GM12878 (cell line): Measurements from ENCODE around the gene ACTR2. TPM values are rescaled to one million over a fixed set of nuclear protein-coding genes. Genes with fewer than 3 reads are reported as not detected.

Experiments used
- ATAC-seq: fragments of 200-7000 bp; cut with Tn5 transposase; 3 replicates; pipeline ENCODE4 v1.9.1; 2020; ENCODE audit warnings: mild to moderate bottlenecking, moderate library complexity
- BruUV-seq: library from RNA; stranded (reverse); fragments of 400-500 nt; replicated peaks from 2 replicates; lab custom pipeline; 2021; lab: Mats Ljungman, UMichigan
- CTCF ChIA-PET: fragments of 300-600 bp; sonication (Branson Sonifier 250); formaldehyde crosslinking; extraction: SDS; loops from one replicate; lab custom pipeline; 2021; ENCODE audit warnings: inconsistent platforms; lab: Yijun Ruan, JAX
- POLR2A ChIA-PET: fragments of 350-600 bp; formaldehyde crosslinking; extraction: SDS; loops from one replicate; lab custom pipeline; 2021; ENCODE audit warnings: inconsistent platforms; lab: Charles Lee
- RAD21 ChIA-PET: fragments of 300-600 bp; sonication (Branson Sonifier 250); formaldehyde crosslinking; loops from one replicate; lab custom pipeline; 2023; ENCODE audit warnings: antibody characterized with exemption; ENCODE audit not compliant: unreplicated experiment; lab: Charles Lee
- SMC1A ChIA-PET: fragments of 300-600 bp; sonication (Branson Sonifier 250); formaldehyde crosslinking; loops from one replicate; lab custom pipeline; 2023; ENCODE audit not compliant: unreplicated experiment, uncharacterized antibody; lab: Charles Lee
- DNase-seq: peaks from one replicate; pipeline ENCODE4 v3.0.0-alpha.2; 2011; ENCODE audit warnings: low read depth, low spot score
- FAIRE-seq: peaks from 3 replicates; lab custom pipeline; 2011; peaks lifted over from hg19 to GRCh38; lab: Jason Lieb, UNC
- H2AFZ ChIP-seq: 2 replicates; pipeline ENCODE4 v1.6.0; 2011; ENCODE audit warnings: low read depth, low read length, control low read depth; ENCODE audit not compliant: control insufficient read depth
- H3K27ac ChIP-seq: 2 replicates; pipeline ENCODE4 v1.5.1; 2011; ENCODE audit warnings: control low read depth; ENCODE audit not compliant: control insufficient read depth, insufficient read depth
- H3K27me3 ChIP-seq, 2 experiments: replicated peaks in 1 of 2; 2 replicates each; pipeline versions ENCODE4 v1.6.0 to v1.6.1; 2011; ENCODE audit warnings: low read length in 1 of 2; ENCODE audit not compliant: control insufficient read depth in 2 of 2, insufficient read depth in 2 of 2
- H3K36me3 ChIP-seq, 2 experiments: 2 replicates each; pipeline ENCODE4 v1.5.1; 2011; ENCODE audit warnings: low read length in 1 of 2; ENCODE audit not compliant: control insufficient read depth in 2 of 2, insufficient read depth in 2 of 2
- H3K4me1 ChIP-seq: 2 replicates; pipeline ENCODE4 v1.6.1; 2011; ENCODE audit warnings: mild to moderate bottlenecking, low read length, moderate library complexity, mixed read lengths; ENCODE audit not compliant: control insufficient read depth, insufficient read depth
- H3K4me2 ChIP-seq: 2 replicates; pipeline ENCODE4 v1.6.0; 2011; ENCODE audit warnings: control low read depth; ENCODE audit not compliant: control insufficient read depth, insufficient read depth
- H3K4me3 ChIP-seq: fragments of 200-600 bp; sonication (generic); 2 replicates; pipeline ENCODE4 v1.5.1; 2016
- H3K79me2 ChIP-seq: 2 replicates; pipeline ENCODE4 v1.6.0; 2011; ENCODE audit warnings: low read length; ENCODE audit not compliant: control insufficient read depth, insufficient read depth
- H3K9ac ChIP-seq: 2 replicates; pipeline ENCODE4 v1.8.0; 2011; ENCODE audit warnings: low read length, control low read depth, mixed read lengths; ENCODE audit not compliant: control insufficient read depth, insufficient read depth
- H3K9me3 ChIP-seq: replicated peaks from 3 replicates; pipeline ENCODE4 v1.5.1; 2011; ENCODE audit warnings: mild to moderate bottlenecking, low read length; ENCODE audit not compliant: control insufficient read depth, insufficient read depth
- H4K20me1 ChIP-seq: 2 replicates; pipeline ENCODE4 v1.6.0; 2011; ENCODE audit not compliant: control insufficient read depth, insufficient read depth
- BCL3 ChIP-seq: IDR thresholded peaks from 2 replicates; pipeline ENCODE4 v1.6.1; 2011; ENCODE audit warnings: borderline replicate concordance, low read depth, mild to moderate bottlenecking, moderate library complexity, low read length; ENCODE audit not compliant: insufficient read depth, poor library complexity, severe bottlenecking
- BHLHE40 ChIP-seq, 2 experiments: fragments of 450-650 bp in 1 of 2; IDR thresholded peaks; 2 replicates each; pipeline ENCODE4 v1.6.1; 2011 to 2017; ENCODE audit warnings: low read depth in 2 of 2, borderline replicate concordance in 1 of 2, improper control_type of control experiment in 1 of 2, low read length in 1 of 2, mild to moderate bottlenecking in 1 of 2
- CBFB ChIP-seq: IDR thresholded peaks from 2 replicates; pipeline ENCODE4 v1.6.1; 2016; ENCODE audit warnings: antibody characterized with exemption, low read depth
- CBX3 ChIP-seq: fragments of 200-600 bp; sonication (generic); IDR thresholded peaks from 2 replicates; pipeline ENCODE4 v1.6.1; 2016; ENCODE audit warnings: low read depth, borderline replicate concordance
- CHD2 ChIP-seq: IDR thresholded peaks from 2 replicates; pipeline ENCODE4 v1.6.1; 2011; ENCODE audit warnings: low read depth, low read length, improper control_type of control experiment, borderline replicate concordance
- GABPA ChIP-seq: IDR thresholded peaks from 2 replicates; pipeline ENCODE4 v1.6.1; 2014; ENCODE audit warnings: antibody characterized with exemption, low read depth, mild to moderate bottlenecking, inconsistent platforms
- HDAC6 ChIP-seq: fragments of 200-600 bp; sonication (generic); IDR thresholded peaks from one replicate; pipeline ENCODE4 v1.8.0; 2017; ENCODE audit warnings: antibody characterized with exemption; ENCODE audit not compliant: unreplicated experiment
- IRF3 ChIP-seq: fragments of 450-650 bp; IDR thresholded peaks from 2 replicates; pipeline ENCODE4 v1.6.1; 2014; ENCODE audit warnings: mild to moderate bottlenecking
- KAT2A ChIP-seq: conservative IDR thresholded peaks from 2 replicates; pipeline ENCODE4 v1.6.1; 2011; ENCODE audit warnings: low read depth, low read length; ENCODE audit not compliant: control insufficient read depth
- KDM1A ChIP-seq: fragments of 200-600 bp; sonication (generic); IDR thresholded peaks from 2 replicates; pipeline ENCODE4 v1.6.1; 2016; ENCODE audit warnings: borderline replicate concordance
- NR2F1 ChIP-seq: fragments of 450-650 bp; conservative IDR thresholded peaks from 2 replicates; pipeline ENCODE4 v1.6.1; 2017; ENCODE audit warnings: mild to moderate bottlenecking
- RBBP5 ChIP-seq: fragments of 200-600 bp; sonication (generic); conservative IDR thresholded peaks from 2 replicates; pipeline ENCODE4 v1.6.1; 2016
- RCOR1 ChIP-seq: conservative IDR thresholded peaks from 2 replicates; pipeline ENCODE4 v1.6.1; 2012; ENCODE audit warnings: low read depth, low read length, improper control_type of control experiment
- SMARCA5 ChIP-seq: fragments of 450-650 bp; IDR thresholded peaks from 2 replicates; pipeline ENCODE4 v1.6.1; 2017; ENCODE audit warnings: mild to moderate bottlenecking
- SRF ChIP-seq, 2 experiments: IDR thresholded peaks; 2 replicates each; pipeline ENCODE4 v1.6.1; 2011; ENCODE audit warnings: low read depth in 2 of 2, low read length in 2 of 2, mild to moderate bottlenecking in 1 of 2, moderate library complexity in 1 of 2
- TCF3 ChIP-seq: IDR thresholded peaks from 2 replicates; pipeline ENCODE4 v1.6.1; 2012; ENCODE audit warnings: low read depth, mild to moderate bottlenecking, low read length, borderline replicate concordance; ENCODE audit not compliant: insufficient read depth
- WRNIP1 ChIP-seq: IDR thresholded peaks from 2 replicates; pipeline ENCODE4 v1.6.1; 2011; ENCODE audit warnings: low read depth, low read length, improper control_type of control experiment, borderline replicate concordance
- WGBS: methylation state at CpG from one replicate; pipeline ENCODE4 v1.1.6; 2016; ENCODE audit warnings: low lambda C conversion rate; ENCODE audit not compliant: insufficient replicate concordance, insufficient coverage; ENCODE audit errors: missing lambda C conversion rate; 5-methylcytosine and 5-hydroxymethylcytosine counted together
- in situ Hi-C: fragments of 300-500 bp; cut with MboI; formaldehyde crosslinking; loops from 9 replicates; pipeline ENCODE4 v1.14.3; 2018; ENCODE audit warnings: mixed read lengths
- intact Hi-C: fragments of 100-400 bp; cut with micrococcal nuclease; formaldehyde crosslinking; loops from one replicate; pipeline ENCODE4 v1.14.2; 2022; ENCODE audit not compliant: unreplicated experiment
- polyA plus RNA-seq, 11 experiments: library from polyadenylated mRNA; depleted of rRNA in 4 of 11; unstranded in 6 of 11; stranded (reverse) in 5 of 11; fragments of >200 nt; fragmentation: Nextera tagmentation in 4 of 11; fragmentation: Illumina TruSeq in 1 of 11; extraction: Ambion mirVana in 4 of 11; extraction: Trizol in 1 of 11; gene quantifications; 1 replicate in 1 of 11; 2 replicates in 10 of 11; pipeline versions ENCODE4 v1.2.1 to v1.2.3, GENCODE V29; 2011 to 2016; ENCODE audit warnings: inconsistent platforms in 2 of 11, missing spikeins in 2 of 11, low read depth in 1 of 11
- total RNA-seq, 4 experiments: library from RNA; depleted of rRNA in 3 of 4; stranded (reverse); fragments of >200 nt in 3 of 4; fragmentation: Illumina TruSeq in 1 of 4; extraction: Trizol in 1 of 4; gene quantifications; 2 replicates each; pipeline versions ENCODE4 v1.2.1 to v1.2.3, GENCODE V29; 2013 to 2021

The ACTR2 gene
- total and polyA plus RNA-seq, 10 of the 15 experiments (the other 5 are each of a cell fraction or from before 2014, with no cell fraction given) = 94.2 to 401 (median 195) TPM

- no peak overlapping the region; the same call in 1 of the 2 replicates for H2AFZ ChIP-seq
- peak overlapping the region; percentile 49 for H3K4me2 ChIP-seq
- no TSS peak for BruUV-seq
- no peaks in the 10 kb centered on the region for H3K27me3 ChIP-seq
- H3K9me3 ChIP-seq = no peaks in the 10 kb centered on the region
- WGBS = 55% methylated on average over 16 of the region's 16 CpGs
- TF ChIP-seq KDM1A (no peak), SRF (IDR thresholded peaks at IDR 0.05; ENCODE audit: low read depth in 2 of 2, low read length in 2 of 2) (no peak), NR2F1 (no peak), HDAC6 (no peak), SMARCA5 (no peak), KAT2A (no peak), RCOR1 (no peak), CHD2 (no peak), IRF3 (no peak), GABPA (no peak), CBFB (no peak), CBX3 (no peak), RBBP5 (no peak), BCL3 (no peak), WRNIP1 (no peak), BHLHE40 (IDR thresholded peaks at IDR 0.05; ENCODE audit: borderline replicate concordance in 1 of 2, low read depth in 2 of 2, low read length in 1 of 2) (no peak), TCF3 (no peak)
- TF ChIP-seq, all 136 proteins: peak for 0
- H4K20me1 ChIP-seq = no peaks in the 10 kb centered on the region
- ChIA-PET RAD21 (interaction anchor here (0.5 to 3.1 kb wide), 14 partner anchors 8 to 136 kb away, joined by 3 to 13 read pairs (median 4); no protein-coding TSS in a partner anchor), CTCF (interaction anchor here (0.9 to 1.7 kb wide), 6 partner anchors 24 to 274 kb away, joined by 3 to 5 read pairs (median 4); no protein-coding TSS in a partner anchor), SMC1A (interaction anchor here (0.8 to 5.1 kb wide), 17 partner anchors 10 to 306 kb away, joined by 3 to 29 read pairs (median 4); no protein-coding TSS in a partner anchor), POLR2A (interaction anchor here (0.6 to 1.4 kb wide), 3 partner anchors 15 to 97 kb away, joined by 3 to 7 read pairs (median 4); no protein-coding TSS in a partner anchor)
- in situ Hi-C loops = no loop called here
- ATAC-seq (peak; percentile 6; the same call in 2 of the 3 replicates), DNase-seq (no peak), FAIRE-seq (no peak)
- intact Hi-C loops = no loop called here
- H3K36me3 ChIP-seq = no peaks in the 10 kb centered on the region
- H3K27ac ChIP-seq = peak overlapping the region; percentile 38; the same call in 1 of the 2 replicates
- no peak overlapping the region for H3K9ac ChIP-seq
- no peaks in the 10 kb centered on the region for H3K79me2 ChIP-seq
- H3K4me1 ChIP-seq = peaks cover 40% of the 10 kb centered on the region
- no peak overlapping the region for H3K4me3 ChIP-seq
These were observed 72.6 kb downstream of the ACTR2 start for GRCh38 chr2:65300134-65300760.
